ENCODE measurements around the gene ICE1. TPM values are rescaled to one million over a fixed set of nuclear protein-coding genes. Genes with fewer than 3 reads are reported as not detected.

ICE1 gene
- total RNA-seq, 2 donors from 2014 or later, result 17.2 to 18.5 TPM

GRCh38 chr5:5534333-5534732 lies 111.9 kb downstream of the ICE1 start:
- no peak for TF ChIP-seq CTCF (IDR thresholded peaks at IDR 0.05)
- DNase-seq (ENCODE audit: low spot score), result no peak

DNA sequence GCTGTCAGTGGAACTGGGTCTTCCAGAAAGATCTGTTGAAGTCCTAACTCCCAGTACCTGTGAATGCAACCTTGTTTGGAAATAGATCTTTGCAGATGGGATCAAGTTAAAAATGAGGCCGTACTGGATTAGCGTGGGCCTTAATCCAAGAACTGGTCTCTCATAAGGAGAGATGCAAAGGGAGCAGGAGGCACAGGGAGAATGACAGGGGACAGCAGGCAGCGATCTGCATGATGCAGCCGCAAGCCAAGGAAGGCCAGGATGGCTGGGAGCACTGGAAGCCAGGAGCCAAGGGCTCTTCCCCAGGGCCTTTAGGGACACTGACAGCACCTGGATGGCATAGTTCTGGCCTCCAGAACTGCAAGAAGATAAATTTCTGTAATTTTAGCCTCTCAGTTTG lies 114.4 kb downstream of the ICE1 start:
- Histone ChIP-seq H3K36me3 (no peaks in the 10 kb centered on the region), H3K27ac (no peak overlapping the region), H3K9me3 (no peaks in the 10 kb centered on the region), H3K4me1 (no peaks in the 10 kb centered on the region), H3K4me3 (no peak overlapping the region), H3K27me3 (no peaks in the 10 kb centered on the region)
- no peak for DNase-seq (ENCODE audit: low spot score)
- TF ChIP-seq CTCF (IDR thresholded peaks at IDR 0.05), result no peak

More at GRCh38 chr5:5534333-5534732, 111.9 kb downstream of the ICE1 start:
- H3K9me3 ChIP-seq, result no peaks in the 10 kb centered on the region
- no peaks in the 10 kb centered on the region for H3K4me1 ChIP-seq
- H3K27ac ChIP-seq, result no peak overlapping the region
- H3K4me3 ChIP-seq, result no peak overlapping the region
- no peaks in the 10 kb centered on the region for H3K36me3 ChIP-seq
- H3K27me3 ChIP-seq, result no peaks in the 10 kb centered on the region

DNA sequence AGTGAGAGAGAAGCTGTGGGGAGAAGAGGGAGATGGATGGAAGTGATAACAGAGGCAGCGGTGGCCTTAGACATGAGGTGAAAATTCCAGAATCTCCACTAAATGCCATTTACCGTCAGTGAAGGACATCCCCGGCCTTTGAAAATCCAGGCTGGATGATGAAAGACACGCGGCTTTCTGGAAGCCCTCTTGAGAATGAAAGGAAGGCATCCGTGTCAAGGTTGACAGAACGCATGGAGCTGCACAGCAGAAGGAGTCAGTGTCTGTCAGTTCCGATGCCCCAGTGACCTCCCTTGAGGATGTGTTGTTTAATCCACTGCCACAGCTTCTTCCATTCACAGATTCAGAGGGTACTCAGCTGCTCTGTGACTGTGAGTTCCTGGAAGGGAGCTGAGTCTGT lies 114.9 kb downstream of the ICE1 start:
- Histone ChIP-seq H3K4me1 (no peaks in the 10 kb centered on the region), H3K36me3 (no peaks in the 10 kb centered on the region), H3K9me3 (no peaks in the 10 kb centered on the region), H3K4me3 (no peak overlapping the region), H3K27ac (no peak overlapping the region), H3K27me3 (no peaks in the 10 kb centered on the region)
- no peak for DNase-seq (ENCODE audit: low spot score)
- no peak for TF ChIP-seq CTCF (IDR thresholded peaks at IDR 0.05)

DNA sequence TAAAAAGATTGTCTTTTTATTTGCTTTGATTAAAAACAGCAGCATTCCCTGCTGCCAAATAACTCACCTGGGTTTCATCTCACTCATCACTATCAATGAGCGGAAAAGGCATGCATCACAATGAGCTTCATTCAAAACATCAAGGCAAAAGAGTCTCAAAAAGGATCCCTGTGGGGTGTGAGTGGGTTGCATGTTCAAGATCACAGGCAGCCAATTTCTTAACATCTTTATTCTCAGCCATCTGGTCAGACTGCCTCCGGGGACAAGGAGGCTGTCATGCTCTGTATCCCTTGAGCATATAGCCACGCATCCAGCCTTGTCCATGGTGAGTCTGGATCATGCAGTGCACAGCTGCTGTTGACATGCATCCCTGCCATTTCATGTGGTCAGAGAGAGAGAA lies 117.1 kb downstream of the ICE1 start:
- H3K4me1 ChIP-seq, result no peaks in the 10 kb centered on the region
- H3K27ac ChIP-seq, result no peak overlapping the region
- no peaks in the 10 kb centered on the region for H3K36me3 ChIP-seq
- DNase-seq (ENCODE audit: low spot score), result no peak
- no peaks in the 10 kb centered on the region for H3K9me3 ChIP-seq
- no peaks in the 10 kb centered on the region for H3K27me3 ChIP-seq
- H3K4me3 ChIP-seq, result no peak overlapping the region
- no peak for TF ChIP-seq CTCF (IDR thresholded peaks at IDR 0.05)

Measured in right atrium auricular region (tissue), 2 donors.